Caco-2 (cell line): ENCODE results near the gene VWA7. TPM values are rescaled to one million over a fixed set of nuclear protein-coding genes. Genes with fewer than 3 reads are reported as not detected.

Experiments used
- BruUV-seq: library from RNA; stranded (reverse); fragments of 400-500 nt; replicated peaks from 2 replicates; lab custom pipeline; 2021; lab: Mats Ljungman, UMichigan
- CTCF ChIA-PET: fragments of 300-600 bp; sonication (Branson Sonifier 250); formaldehyde crosslinking; loops from one replicate; lab custom pipeline; 2022; ENCODE audit warnings: antibody characterized with exemption; lab: Charles Lee
- POLR2A ChIA-PET: fragments of 300-600 bp; sonication (Branson Sonifier 250); formaldehyde crosslinking; loops from one replicate; lab custom pipeline; 2022; ENCODE audit warnings: antibody characterized with exemption; lab: Charles Lee
- DNase-seq, 2 experiments: peaks; one replicate each; pipeline versions ENCODE4 v3.0.0 to v3.0.0-alpha.2; 2020 to 2022
- H3K27me3 ChIP-seq: replicated peaks from 2 replicates; pipeline ENCODE4 v1.6.0; 2011; ENCODE audit warnings: low read length; ENCODE audit not compliant: control insufficient read depth, insufficient read depth
- H3K36me3 ChIP-seq: 2 replicates; pipeline ENCODE4 v1.5.1; 2011; ENCODE audit warnings: low read length; ENCODE audit not compliant: control insufficient read depth, insufficient read depth
- H3K4me1 ChIP-seq: fragments of 250-450 bp; sonication (Bioruptor Pico); 2 replicates; pipeline ENCODE4 v1.5.1; 2020; ENCODE audit warnings: mild to moderate bottlenecking
- H3K4me3 ChIP-seq: 2 replicates; pipeline ENCODE4 v1.5.1; 2011; ENCODE audit warnings: low read depth, mild to moderate bottlenecking, control low read depth, low read length
- H3K9me3 ChIP-seq: fragments of 250-450 bp; sonication (Bioruptor Pico); 2 replicates; pipeline ENCODE4 v1.5.1; 2020; ENCODE audit warnings: mild to moderate bottlenecking, moderate library complexity
- H3K27ac Mint-ChIP-seq: one replicate; pipeline ENCODE4 v1.8.0; 2022; ENCODE audit warnings: mixed read lengths; ENCODE audit not compliant: unreplicated experiment
- H3K27me3 Mint-ChIP-seq: one replicate; pipeline ENCODE4 v1.8.0; 2022; ENCODE audit warnings: mixed read lengths; ENCODE audit not compliant: insufficient read depth, unreplicated experiment
- H3K36me3 Mint-ChIP-seq: one replicate; pipeline ENCODE4 v1.8.0; 2022; ENCODE audit warnings: mild to moderate bottlenecking, mixed read lengths; ENCODE audit not compliant: insufficient read depth, unreplicated experiment
- H3K4me1 Mint-ChIP-seq: one replicate; pipeline ENCODE4 v1.8.0; 2022; ENCODE audit warnings: low read depth, mixed read lengths; ENCODE audit not compliant: unreplicated experiment
- H3K4me3 Mint-ChIP-seq: one replicate; pipeline ENCODE4 v1.8.0; 2022; ENCODE audit warnings: mild to moderate bottlenecking, moderate library complexity, mixed read lengths; ENCODE audit not compliant: unreplicated experiment
- H3K9me3 Mint-ChIP-seq: one replicate; pipeline ENCODE4 v1.8.0; 2022; ENCODE audit warnings: mixed read lengths; ENCODE audit not compliant: unreplicated experiment
- CTCF ChIP-seq, 2 experiments: fragments of 200-600 bp in 1 of 2; IDR thresholded peaks; 1 replicate in 1 of 2; 2 replicates in 1 of 2; pipeline versions ENCODE4 v1.5.1 to v1.8.0; 2011 to 2022; ENCODE audit warnings: antibody characterized with exemption in 1 of 2, control low read depth in 1 of 2, inconsistent platforms in 1 of 2, low read depth in 1 of 2, low read length in 1 of 2, mild to moderate bottlenecking in 1 of 2, moderate library complexity in 1 of 2; ENCODE audit not compliant: insufficient read depth in 1 of 2, severe bottlenecking in 1 of 2, unreplicated experiment in 1 of 2
- intact Hi-C: fragments of 100-400 bp; cut with micrococcal nuclease; formaldehyde crosslinking; loops from one replicate; pipeline ENCODE4 v1.10.0; 2022; ENCODE audit not compliant: unreplicated experiment
- total RNA-seq: library from RNA; stranded (reverse); gene quantifications from 2 replicates; pipeline ENCODE4 v1.2.3, GENCODE V29; 2022

Gene VWA7
- total RNA-seq, 1 experiment from 2014 or later = 0.61 TPM

- TF ChIP-seq CTCF (IDR thresholded peaks at IDR 0.05; ENCODE audit: insufficient read depth in 1 of 2, low read depth in 1 of 2, low read length in 1 of 2, severe bottlenecking in 1 of 2, unreplicated experiment in 1 of 2) = no peak
- Mint-ChIP-seq H3K27me3 (no peaks in the 10 kb centered on the region), H3K9me3 (no peaks in the 10 kb centered on the region), H3K4me3 (peak overlapping the region; percentile 87), H3K36me3 (peaks cover 72% of the 10 kb centered on the region), H3K4me1 (peaks cover 18% of the 10 kb centered on the region), H3K27ac (no peak overlapping the region)
- Histone ChIP-seq H3K9me3 (no peaks in the 10 kb centered on the region), H3K4me1 (peaks cover 5% of the 10 kb centered on the region; the same call in 1 of the 2 replicates), H3K4me3 (no peak overlapping the region), H3K27me3 (no peaks in the 10 kb centered on the region), H3K36me3 (peaks cover 7% of the 10 kb centered on the region)
- ChIA-PET POLR2A (no interaction called here), CTCF (interaction anchor here (2.5 kb wide), 1 partner anchor 42 kb away, joined by 30 read pairs; no protein-coding TSS in a partner anchor)
- BruUV-seq = no TSS peak
- intact Hi-C loops = no loop called here
- no peak for DNase-seq
These were observed 49.1 kb downstream of the VWA7 start for GRCh38 chr6:31727717-31728671.

- no peak overlapping the region for H3K4me3 Mint-ChIP-seq
- peaks cover 7% of the 10 kb centered on the region for H3K36me3 ChIP-seq
These were observed 50.0 kb downstream of the VWA7 start for GRCh38 chr6:31727034-31727716.

More at GRCh38 chr6:31727034-31727716, 50.0 kb downstream of the VWA7 start:
- no TSS peak for BruUV-seq
- no peak for DNase-seq
- H3K36me3 Mint-ChIP-seq = peaks cover 63% of the 10 kb centered on the region
- H3K27me3 ChIP-seq = no peaks in the 10 kb centered on the region
- no peaks in the 10 kb centered on the region for H3K27me3 Mint-ChIP-seq
- peak overlapping the region; percentile 5 for H3K27ac Mint-ChIP-seq
- H3K9me3 ChIP-seq = no peaks in the 10 kb centered on the region
- intact Hi-C loops = no loop called here
- ChIA-PET POLR2A (no interaction called here), CTCF (no interaction called here)
- no peak for TF ChIP-seq CTCF (IDR thresholded peaks at IDR 0.05; ENCODE audit: insufficient read depth in 1 of 2, low read depth in 1 of 2, low read length in 1 of 2, severe bottlenecking in 1 of 2, unreplicated experiment in 1 of 2)
- no peaks in the 10 kb centered on the region for H3K9me3 Mint-ChIP-seq
- peaks cover 5% of the 10 kb centered on the region; the same call in 1 of the 2 replicates for H3K4me1 ChIP-seq
- H3K4me1 Mint-ChIP-seq = peaks cover 18% of the 10 kb centered on the region
- H3K4me3 ChIP-seq = no peak overlapping the region
